NCI-H446 treated with DMSO at 0.1 percent for 48 hours (cell line): Measurements from ENCODE around the gene PLEKHA7.
"Not testable (repeated sequence)": the region's sequence is repeated elsewhere in the genome, so short reads cannot be mapped to it uniquely, and the experiment has no call there.

Experiments
- DNase-seq: peaks from one replicate; lab custom pipeline; 2025; lab: John Stamatoyannopoulos, UW

Gene PLEKHA7

DNA sequence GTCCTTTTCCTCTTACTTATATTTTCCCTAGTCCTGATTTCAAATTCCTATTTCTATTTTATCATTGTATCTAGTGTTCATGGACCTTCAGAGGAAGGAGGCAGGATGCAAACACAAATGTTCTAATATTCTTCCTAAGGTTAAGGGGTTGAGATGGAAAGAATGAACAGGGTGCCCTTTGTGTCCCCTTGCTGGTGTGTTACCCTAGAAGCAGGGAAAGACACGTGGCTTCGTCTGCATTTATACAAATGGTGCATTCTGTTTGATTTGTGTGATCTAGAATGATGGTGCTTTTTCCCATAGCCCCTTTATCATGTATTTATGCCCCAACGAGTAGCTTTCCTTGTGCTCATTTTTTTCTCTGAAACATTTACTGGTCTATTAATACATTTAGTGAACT, 76.2 kb downstream of the PLEKHA7 start:
- DNase-seq = no peak

GRCh38 chr11:16936643-16937042, 77.6 kb downstream of the PLEKHA7 start:
- no peak for DNase-seq

DNA sequence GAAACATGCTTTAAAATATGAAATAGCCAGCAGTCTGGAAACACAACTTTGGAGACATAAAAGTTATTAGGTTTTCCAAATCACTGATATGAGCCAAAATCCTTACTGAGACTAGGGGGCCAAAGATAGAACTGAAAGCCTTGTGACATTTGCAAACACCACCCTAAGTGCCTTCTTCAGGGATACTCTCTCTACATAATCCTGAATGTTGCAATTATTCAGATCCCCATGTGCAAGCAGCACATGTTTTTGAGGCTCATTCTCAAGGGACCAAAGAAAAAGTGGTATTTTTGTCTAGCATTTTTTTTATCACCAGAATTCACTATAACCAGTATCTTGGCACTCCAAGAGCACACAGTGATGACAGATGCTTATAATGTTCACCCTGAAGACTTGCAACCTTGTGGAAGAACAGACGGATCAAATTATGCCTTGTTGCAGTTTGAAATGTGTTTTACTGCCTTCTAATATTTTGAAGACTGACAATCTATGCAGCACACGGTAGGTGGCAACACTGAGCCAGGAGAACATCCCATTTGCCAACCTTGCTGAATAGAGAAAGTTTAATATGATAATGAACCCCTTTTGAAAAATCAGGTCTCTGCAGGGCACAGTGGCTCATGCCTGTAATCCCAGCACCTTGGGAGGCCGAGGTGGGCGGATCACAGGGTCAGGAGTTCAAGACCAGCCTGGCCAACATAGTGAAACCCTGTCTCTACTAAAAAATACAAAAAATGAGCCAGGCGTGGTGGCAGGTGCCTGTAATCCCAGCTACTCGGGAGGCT, 78.5 kb downstream of the PLEKHA7 start:
- no peak for DNase-seq

- no peak for DNase-seq
These were observed 80.2 kb downstream of the PLEKHA7 start for GRCh38 chr11:16933756-16934603.

GRCh38 chr11:16933291-16933690, 80.9 kb downstream of the PLEKHA7 start:
- no peak for DNase-seq

DNA sequence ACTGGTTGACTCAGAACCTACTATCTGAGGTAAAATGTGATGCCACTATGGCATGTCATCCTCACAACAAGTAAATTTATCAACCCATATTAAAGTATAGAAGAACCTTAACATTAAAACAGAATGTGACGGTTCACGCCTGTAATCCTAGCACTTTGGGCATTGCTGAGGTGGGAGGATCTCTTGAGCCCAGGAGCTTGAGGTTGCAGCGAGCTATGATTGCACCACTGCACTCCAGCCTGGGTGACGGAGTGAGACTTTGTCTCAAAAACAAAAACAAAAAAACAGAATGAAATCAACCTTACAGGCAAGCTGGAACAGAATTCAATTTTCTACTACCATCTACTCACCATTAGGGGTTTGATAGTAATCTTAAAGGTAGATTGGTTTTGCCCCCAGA, 86.2 kb downstream of the PLEKHA7 start:
- DNase-seq = no peak

DNA sequence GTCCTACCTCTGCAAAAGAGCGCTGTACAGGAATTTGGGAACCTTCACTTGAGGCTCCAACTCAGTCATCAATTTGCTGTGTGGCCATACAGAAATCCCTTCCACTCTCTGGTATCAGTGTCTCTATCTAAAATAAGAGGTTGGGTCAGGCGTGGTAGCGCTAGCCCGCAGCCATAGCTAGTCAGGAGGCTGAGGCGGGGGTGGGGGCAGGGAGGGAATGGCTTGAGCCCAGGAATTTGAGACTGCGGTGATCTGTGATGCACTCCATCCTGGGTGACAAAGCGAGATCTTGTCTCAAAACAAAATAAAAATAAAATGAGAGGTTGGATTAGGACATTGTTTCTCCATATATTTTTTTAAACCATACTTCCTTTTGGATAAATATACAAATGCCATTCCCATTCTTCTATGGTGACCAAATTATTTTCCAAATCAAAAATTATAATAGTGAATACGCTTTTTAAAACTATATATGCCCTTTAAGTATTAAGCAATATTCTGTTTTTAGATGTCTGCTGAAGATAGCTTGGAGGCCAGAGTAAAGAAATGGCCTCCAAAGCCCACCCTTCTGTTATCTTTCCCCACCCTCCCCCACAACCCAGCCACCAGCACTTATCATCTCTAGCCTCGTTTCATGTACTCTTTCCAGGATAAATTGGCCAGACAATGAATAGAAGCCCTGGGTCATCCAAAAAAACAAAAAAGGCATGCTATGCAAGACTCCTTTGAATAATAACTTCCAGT, 87.2 kb downstream of the PLEKHA7 start:
- DNase-seq = no peak

GRCh38 chr11:16925561-16926065, 88.6 kb downstream of the PLEKHA7 start:
- no peak for DNase-seq

DNA sequence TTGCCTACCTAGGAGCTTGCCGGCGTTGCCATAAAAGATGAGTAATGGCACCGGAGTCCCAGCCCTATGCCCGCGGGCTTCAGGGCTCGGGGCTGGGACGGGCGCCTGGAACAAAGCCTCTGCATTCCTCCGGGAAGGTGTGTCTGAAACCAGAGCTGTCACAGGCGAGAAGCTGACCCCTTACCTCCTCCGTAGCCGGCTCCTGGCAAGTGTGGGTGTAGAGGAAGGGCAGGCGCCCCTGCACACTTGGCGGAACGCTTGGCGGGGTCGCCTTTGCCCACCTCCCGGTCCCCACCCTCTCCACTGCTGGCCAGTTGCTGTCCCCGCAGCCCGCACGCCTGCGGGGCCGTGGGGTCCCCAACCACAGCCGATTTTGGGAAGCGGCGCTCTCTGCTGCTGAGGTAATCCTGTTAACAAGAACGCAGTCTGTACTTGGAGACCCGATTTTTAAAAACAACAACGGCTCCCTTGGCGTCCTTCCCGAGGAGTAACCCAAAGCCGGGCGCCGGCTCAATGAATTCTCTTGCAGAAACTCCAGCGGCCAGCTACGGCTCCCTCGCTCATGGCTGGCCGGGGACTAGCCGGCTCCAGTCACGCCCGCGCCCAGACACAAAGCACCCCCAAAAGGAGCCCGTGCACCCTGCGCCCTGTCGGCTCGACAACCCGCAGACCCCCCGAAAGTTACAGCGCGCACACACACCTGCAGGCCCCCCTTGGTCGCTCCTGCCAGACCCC, 89.2 kb downstream of the PLEKHA7 start:
- no peak for DNase-seq

DNA sequence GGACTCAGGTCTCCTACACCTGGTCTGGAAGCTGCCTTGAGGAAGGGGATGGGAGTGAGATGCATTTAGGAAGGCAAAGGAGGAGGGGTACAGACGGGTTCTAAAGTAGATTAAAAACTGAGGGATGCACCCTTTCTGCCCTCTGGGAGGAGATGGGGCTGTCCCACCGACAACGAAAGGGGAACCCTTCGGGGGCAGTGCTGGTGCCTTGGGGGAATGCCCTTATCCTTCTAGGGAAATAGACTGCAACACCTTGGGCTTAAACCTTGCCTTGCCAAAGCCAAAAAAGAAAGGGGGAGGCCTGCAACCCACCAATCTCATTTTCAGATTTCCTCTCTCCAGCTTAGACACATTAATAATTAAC, 89.8 kb downstream of the PLEKHA7 start:
- no peak for DNase-seq

GRCh38 chr11:16923987-16924386, 90.2 kb downstream of the PLEKHA7 start:
- no peak for DNase-seq

- no peak for DNase-seq
These were observed 92.5 kb downstream of the PLEKHA7 start for GRCh38 chr11:16921668-16922067.

DNA sequence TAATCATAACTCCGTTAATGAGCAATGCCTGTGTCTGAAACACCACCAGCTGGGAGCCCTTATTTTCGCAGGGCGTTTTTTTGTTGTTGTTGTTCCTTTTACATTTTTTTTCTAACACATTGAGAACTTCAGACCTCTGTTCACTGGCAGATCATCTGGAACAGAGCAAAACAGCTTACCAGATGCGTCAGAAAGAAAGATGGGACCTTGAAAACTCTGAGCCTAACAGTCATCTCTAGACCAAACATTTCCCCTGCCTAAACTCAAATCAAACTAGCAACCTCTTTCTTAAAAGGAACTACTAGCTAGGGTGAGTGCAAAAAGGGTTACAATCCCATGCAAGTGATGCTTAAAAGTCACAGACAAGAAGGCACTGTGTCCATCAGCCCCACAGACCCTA, 93.2 kb downstream of the PLEKHA7 start:
- no peak for DNase-seq

GRCh38 chr11:16920559-16920958, 93.7 kb downstream of the PLEKHA7 start:
- DNase-seq = no peak

DNA sequence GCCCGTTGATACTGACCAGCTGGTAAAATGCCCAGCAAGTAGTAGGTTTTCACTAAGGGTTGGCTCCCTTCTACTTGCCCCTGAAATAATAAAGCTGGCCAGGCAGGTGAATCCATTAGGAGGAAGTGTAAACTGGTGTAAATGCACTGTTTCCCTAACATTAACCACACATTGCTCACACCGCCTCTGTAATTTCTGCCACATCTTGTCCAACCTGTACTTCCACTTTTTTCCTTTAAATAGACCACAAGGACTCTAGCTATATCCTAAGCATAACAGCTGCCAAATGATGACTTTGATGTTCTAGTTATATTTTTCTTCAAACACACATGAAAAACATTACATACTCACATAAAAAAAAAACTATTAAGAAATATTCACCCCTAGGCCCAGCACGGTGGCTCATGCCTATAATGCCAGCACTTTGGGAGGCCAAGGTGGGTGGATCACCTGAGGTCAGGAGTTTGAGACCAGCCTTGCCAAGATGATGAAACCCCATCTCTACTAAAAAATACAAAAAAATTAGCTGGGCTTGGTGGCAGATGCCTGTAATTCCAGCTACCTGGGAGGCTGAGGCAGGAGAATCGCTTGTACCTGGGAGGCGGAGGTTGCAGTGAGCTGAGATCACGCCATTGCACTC, 95.6 kb downstream of the PLEKHA7 start:
- DNase-seq = not testable (repeated sequence)

DNA sequence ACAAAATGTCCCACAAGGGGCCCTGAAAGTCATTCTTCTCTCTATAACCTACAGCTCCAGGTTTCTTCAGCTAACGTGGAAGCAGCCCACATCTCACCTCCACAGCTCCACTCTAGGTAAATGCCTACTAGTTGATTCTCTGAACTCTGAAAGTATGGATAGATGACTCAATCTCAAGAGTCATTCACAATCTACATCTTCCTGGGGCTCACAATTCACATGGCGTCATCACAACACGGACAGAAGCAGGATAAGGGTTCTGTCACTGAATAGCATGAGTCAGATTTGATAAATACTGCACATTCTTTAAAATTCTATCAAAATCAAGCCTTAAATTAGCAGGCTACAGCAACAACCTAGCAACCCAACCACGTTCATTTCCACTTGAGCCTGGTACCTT, 96.3 kb downstream of the PLEKHA7 start:
- no peak for DNase-seq

DNA sequence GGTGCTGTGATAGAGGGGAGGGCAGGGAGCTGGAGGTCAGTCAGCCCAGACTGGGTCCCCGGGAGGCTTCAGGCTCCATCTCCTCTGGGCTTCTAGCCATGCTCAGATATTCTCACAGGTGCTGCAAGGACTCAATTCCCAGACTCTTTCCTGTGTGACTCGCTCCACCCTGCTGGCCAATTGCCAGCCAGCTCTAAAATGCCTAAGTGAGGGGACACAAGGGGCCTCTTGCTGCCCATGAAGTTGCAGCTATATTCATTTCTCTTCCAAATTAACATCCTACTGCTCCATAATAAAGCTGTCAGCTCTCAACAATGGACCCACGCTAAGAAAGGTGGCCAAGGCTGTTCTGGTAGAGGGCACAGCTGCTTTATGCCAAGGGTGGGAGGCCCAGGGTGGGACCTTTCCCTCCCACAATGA, 101.5 kb downstream of the PLEKHA7 start:
- DNase-seq = no peak

- DNase-seq = no peak
These were observed 102.6 kb downstream of the PLEKHA7 start for GRCh38 chr11:16911658-16912057.

DNA sequence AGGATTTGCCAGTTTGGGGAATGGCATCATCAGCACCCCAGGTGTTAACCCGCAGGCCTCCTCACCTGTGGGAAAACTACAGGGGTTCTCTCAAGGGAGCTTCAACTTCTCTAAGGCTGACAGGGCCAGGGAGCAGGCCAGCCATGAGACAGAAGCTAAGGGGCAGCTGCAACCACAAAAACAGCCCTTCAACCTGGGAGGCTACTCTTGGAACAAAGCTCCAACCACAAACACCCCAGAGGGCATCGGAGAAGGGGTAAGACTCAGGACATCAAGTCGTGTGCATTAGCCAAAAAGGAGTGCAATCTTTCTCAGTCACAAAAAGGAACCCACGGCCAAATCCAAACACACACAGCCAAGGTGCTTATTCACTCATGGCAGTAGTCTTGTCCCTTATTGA, 103.0 kb downstream of the PLEKHA7 start:
- DNase-seq = no peak

DNA sequence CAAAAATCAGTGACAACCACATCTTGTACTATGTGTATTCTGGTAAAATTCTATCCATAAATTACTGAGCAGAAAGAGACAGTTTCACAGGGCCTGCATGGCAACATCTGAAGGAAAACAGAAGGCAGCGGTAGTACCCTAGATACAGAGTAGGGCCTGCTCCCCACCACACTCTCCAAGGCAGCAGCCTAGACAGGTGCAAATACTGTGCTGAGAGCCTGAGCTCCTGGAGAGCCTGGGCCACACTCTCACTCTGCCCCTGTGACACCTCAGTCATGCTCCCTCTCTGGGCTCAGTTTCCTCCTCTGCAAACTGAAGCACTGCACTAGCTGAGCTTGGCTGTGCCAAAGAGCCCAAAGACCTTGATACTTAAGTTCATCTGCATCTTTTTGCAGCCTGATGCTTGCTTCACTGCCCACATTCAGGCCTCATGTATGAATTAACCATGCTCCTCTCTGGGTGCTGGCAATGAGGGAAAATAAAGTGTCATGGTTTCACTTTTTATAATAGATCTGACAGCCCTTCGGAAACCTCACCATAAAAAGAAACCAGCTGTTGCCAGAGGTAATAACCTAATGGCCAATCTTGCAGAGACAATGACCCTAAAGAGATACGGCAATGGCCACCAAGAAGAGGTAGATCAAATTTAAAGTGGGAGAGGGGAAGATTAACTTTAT, 104.7 kb downstream of the PLEKHA7 start:
- no peak for DNase-seq

DNA sequence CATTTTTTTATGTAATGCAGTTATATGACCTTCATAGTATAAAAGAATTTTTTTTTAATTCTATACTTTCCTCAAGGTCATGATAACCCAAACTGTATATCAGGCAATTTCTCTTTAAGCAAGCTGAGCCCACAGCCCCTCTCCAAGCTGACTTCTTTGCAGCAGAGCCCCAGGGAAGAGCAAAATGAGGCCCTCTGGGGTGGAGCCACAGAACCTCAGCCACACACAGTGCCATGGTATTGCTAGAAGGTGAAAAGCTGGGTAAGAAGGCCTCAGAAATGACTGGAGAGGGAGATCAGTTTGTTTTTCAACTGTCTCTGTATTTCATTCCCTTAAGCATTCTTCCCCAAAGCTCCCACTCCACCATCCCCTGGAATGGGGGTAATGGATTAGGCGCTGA, 108.8 kb downstream of the PLEKHA7 start:
- DNase-seq = no peak
